Measurements from ENCODE around the gene RRP8.

RRP8 gene

DNA sequence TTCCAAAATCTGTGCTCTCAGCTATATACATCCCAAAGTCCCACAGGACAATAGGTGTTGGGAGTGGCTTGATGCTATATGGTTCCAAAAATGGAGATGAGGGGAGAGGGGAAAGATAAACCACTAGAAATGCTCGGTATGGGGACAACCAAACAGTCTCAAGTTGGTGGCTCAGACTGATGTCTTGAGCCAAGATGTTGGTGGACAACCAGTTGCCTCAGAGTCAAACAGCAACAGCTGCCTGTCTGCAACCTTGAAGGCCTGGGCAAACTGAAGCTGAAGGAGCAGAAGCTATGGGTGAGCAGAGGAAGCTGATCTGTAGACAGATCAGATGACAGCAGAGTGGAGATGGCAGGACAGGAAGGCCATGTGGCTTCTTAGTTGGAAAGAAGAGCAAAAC is 4.0 kb downstream of the RRP8 start:
- DNase-seq = no peak

DNA sequence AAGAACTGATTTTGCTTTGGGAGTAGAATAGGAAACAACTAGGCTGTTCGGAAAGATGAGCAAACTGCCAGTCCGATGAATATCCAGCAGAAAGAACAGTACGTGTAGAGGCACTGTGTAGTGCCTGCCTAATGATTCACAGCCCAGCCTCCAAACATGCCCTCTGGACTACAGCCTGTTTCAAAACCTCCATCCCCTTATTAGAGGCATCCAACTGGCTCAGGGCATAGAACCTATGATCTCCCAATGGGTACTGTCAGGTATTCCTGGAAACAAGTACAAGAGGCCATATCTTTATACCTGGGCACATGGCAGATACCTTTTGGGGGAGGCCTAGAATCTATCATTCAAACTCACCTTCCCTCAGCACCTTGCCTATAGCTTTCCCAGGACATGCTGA is 4.9 kb downstream of the RRP8 start:
- no peak for DNase-seq

DNA sequence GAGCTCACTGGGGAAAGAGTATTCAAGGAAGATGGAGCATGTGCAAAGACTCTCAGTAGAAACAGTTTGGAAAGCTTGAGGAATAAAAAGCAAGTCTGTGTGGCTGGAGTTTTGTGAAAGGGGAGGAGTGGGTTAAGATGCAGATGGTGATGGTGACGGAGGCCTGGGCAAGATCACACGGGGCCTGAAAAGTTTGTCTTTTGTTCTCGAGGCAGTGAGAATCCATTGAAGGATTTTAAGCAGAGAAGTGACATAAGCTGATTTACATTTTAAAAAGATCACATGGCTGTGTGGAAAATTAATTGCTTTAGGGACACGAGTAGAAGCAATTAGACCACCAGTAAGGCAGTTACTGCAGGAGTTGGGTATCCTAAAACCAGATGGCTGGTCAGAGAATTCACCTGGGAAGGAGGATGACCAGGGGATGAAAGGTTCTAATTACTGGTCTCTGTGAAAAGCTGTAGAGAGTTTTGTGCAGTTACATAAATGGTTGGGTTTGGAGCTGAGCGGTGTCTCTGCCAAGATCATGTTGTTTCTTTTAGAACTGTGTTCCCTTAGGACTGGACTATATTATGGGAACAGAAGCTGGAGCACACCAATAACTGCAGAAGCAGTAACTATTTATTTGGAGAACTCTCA is 7.1 kb downstream of the RRP8 start:
- DNase-seq = no peak

DNA sequence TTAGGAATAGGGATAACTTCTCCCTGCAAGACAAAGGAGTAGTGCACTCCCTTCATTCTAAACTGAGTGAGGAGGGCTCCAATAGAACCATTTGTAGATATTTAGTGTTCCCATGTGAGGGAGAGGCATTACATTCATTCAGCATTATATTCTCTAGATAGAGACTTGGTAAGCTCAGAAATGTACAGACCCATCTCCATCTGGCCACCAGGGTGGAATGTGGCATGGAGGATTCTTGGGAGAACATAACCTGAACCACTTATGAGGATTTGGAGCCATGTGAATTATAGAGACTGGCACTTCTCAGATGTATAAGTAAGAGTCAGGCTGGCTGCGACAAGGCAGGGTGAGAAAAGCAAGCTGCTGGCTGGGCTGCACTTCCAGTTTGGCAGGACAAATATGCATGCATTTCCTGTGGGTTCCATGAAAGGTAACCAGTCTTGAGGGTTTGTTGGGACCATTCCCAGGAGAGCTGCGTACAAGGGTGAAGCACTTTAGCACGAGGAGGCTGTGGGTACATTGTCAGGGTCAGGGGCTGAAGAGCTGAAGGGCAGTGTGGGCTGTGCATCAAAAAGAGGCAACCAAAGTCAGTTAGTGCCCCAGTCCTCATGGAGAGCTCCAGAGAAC is 9.2 kb downstream of the RRP8 start:
- DNase-seq = no peak

DNA sequence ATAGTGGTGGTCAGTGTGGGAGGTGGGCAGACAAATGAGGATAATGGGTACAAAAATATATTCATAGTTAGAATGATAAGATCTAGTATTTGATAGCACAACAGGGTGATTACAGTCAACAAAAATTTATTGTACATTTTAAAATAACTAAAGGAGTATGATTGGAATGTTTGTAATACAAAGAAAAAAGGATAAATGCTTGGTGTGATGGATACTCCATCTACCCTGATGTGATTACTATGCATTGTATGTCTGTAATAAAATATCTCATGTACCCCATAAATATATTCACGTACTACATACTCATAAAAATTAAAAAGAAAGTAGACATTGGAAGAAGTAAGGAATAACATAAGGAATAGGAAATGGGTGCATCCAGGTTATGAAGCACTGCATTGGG is 15.4 kb downstream of the RRP8 start:
- no peak for DNase-seq

DNA sequence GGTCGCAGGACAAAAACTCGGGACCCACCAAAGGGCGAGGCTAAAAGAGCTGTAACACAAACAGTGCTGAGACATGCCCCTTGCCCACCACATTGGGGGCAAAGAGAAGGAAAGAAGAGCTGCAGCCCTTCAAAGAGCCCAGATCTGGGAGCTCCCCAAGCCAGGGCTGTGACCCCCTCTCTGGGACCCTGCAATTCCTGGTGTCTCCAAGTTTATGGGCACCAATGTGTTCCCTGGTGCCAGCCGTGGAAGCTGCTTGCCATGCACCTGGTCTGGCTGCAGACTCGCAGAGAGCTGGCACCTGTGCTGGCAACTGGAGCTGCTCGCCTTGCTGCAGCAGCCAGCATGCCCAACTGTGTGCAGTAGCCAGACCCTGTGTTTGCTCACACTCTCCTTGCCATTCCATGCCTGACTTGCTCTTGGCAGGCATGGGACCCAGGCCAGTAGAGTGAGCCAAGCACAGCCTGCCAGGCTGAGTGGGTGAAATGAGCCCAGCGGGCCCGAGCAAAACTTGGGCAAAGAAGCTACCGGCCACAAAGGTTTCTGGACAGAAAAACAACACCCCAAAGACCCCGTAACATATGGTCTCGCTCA is 16.0 kb downstream of the RRP8 start:
- DNase-seq = no peak

DNA sequence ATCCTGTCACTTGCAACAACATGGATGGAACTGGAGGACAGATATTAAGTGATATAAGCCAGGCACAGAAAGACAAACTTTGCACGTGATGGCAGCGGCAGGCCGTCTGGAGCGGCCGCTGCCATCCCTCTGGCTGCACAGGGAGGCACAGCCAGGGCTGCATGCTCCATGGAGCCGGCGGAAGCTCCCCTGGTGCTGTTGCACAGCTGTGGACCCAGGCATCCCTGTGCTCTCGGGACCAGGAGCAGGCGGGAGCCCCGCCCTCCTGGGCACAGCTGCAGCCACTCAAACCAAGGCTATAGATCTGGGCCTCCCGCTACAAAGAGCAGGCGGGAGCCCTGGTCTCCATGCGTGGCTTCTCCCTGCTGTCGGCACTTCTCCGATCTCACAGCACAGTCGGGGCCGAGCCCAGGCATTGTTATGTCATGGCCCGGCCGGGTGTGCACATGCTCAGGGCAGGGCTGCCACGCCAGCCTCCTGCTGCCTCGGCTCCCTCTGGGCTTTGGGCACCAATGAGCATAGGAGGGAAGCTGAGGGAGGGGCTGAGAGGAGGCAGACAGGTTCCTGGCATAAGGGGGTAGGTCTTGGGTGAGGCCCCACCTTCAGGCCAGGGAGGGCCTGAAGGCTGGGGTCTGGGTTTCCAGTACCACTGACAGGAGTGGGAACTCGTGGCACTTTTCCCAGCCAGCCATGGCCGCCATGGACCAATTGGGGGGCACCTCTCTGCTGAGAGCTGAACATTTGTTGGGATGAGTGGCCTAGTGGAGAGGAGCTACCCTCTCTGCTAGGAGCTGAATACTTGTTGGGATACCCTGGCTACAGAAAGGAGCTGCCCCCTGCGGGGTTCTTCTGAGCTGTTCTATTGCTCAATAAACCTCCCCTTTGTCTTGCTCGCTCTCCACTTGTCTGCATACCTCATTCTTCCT is 16.7 kb downstream of the RRP8 start:
- DNase-seq = no peak

DNA sequence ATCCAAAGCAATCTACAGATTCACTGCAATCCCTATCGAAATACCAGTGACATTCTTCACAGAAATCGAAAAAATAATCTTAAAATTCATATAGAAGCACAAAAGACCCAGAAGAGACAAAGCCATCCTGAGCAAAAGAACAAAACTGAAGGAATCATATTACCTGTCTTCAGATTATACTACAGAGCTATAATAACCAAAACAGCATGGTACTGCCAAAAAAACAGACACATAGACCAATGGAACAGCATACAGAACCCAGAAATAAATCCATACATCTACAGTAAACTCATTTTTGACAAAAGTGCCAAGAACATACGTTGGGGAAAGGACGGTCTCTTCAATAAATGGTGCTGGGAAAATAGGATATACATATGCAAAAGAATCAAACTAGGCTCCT is 18.9 kb downstream of the RRP8 start:
- DNase-seq = no peak

DNA sequence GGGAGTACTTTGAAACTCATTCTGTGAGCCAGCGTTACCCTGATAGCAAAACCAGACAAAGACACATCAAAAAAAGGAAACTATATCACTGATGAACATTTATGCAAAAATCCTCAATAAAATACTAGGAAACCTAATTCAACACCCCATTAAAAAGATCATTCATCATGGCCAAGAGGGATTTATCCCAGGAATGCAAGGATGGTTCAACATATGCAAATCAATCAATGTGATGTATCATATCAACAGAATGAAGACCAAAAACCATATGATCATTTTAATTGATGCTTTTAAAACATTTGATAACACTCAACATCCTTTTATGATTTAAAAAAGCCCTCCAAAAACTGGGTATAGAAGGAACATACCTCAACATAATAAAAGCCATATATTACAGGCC is 19.8 kb downstream of the RRP8 start:
- no peak for DNase-seq

DNA sequence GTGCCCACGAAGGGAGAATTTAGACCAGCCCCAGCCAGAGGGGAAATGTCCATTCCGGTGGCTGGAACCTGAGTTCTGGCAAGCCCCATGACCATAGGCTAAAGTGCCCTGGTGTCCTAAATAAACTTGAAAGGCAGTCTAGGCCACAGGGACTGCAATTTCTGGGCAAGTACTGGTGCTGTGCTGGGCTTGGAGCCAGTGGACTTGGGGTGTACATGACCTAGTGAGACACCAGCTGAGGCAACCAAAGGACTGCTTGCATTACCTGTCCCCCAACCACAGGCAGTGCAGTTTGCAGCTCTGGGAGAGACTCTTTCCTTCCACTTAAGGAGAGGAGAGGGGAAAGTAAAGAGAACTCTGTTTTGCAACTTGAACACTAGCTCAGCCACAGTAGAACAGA is 23.7 kb downstream of the RRP8 start:
- no peak for DNase-seq

DNA sequence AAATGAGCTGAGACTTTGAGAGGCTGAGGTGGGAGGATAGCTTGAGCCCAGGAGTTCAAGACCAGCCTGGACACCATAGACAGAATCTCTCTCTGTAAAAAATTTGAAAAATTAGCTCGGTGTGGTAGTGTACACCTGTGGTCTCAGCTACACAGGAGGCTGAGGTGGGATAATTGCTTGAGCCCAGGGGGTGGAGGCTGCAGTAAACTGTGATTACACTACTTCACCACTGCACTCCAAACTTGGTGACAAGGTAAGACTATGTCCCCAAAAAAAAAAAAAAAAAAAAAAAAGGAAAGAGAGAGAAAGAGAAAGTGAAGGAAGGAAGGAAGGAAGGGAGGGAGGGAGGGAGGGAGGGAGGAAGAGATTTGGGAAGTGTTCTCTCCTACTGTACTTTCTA is 25.3 kb downstream of the RRP8 start:
- no peak for DNase-seq

DNA sequence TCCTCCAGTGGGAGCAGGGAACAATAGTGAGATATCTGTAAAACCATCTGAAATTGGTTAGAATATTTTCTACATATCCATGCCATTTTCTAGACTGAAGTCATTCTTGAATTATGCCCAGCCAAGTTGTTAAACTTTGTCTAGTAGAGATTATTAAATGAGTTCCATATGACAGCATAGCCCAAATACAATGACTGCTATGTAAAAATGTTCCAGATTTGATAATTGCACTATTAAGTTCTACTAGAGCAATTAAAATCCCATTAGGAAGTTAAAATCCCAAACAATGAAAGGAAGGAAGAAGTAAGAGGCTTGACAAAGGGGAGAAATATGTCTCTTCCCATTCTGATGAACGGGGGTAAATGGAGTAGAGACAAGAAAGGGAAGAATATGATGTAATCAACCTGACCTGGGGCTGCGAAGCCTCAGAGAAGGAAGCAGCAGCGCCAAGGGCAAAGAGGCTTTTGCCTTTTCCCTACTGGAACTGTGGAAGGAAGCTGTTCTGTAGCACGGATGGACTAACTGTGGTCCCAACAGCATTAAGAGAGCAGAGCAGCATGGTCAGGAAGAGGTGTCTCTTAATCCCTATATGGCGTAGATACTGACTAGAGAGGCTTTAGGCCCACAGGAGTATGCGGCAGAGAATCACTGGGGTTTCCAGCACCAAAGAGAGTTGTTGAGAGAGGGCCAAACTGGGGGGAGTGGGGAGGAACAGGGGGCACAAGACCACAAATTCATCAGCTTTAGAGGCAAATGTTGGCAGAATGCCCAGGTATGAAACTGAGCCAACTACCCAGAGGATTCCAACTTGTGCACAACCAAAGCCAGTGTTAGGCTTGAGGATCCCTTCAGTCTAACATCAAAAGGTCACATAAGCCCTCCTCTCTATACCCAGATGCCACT is 26.7 kb downstream of the RRP8 start:
- DNase-seq = peak; percentile 28

DNA sequence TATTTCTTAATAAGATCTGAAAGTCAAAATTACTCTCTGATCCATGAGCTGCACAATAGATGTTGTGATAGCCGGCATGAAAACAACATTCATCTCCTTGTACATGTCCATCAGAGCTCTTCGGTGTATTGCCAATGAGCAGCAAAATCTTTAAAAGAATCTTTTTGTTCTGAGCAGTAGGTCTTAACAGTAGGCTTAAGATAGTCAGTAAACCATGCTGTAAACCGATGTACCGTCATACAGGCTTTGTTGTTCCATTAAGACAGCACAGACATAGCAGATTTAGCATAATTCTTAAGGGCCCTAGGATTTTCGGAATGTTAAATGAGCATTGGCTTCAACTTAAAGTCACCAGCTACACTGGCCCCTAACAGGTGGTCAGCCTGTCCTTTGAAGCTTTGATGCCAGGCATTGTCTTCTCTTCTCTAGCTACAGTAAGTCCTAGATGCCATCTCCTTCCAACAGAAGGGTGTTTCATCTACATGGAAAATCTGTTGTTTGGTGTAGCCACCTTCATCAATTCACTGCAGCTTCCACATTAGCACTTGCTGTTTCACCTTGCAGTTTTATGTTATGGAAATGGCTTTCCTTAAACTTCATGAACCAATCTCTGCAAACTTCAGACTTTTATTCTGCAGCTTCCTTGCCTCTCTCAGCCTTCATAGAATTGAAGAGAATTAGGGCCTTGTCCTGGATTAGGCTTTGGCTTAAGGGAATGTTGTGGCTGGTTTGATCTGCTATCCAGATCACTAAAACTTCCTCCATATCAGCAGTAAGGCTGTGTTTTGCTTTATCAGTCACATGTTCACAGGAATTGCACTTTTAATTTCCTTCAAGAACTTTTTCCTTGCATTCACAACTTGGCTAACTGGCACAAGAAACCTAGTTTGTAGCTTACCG is 28.4 kb downstream of the RRP8 start:
- DNase-seq = no peak

DNA sequence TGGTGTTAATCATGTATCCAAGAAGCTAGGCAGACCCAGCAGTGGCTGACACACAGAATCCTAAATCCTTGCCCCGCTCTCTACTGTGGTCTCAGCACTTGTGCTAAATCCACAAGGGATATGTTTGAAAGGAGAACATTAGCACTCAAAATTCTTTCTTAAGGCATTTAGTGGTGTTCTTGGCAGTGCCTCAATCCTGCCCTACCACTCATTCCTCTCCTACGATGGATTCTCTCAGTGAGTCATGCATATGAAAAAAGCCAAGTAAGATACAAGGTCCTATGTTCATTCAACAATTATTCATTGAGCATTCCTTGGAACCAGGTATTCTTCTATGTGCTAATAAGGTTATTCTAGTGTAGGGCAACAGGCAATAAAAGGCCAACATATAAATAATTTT is 31.2 kb downstream of the RRP8 start:
- DNase-seq = peak; percentile 70

DNA sequence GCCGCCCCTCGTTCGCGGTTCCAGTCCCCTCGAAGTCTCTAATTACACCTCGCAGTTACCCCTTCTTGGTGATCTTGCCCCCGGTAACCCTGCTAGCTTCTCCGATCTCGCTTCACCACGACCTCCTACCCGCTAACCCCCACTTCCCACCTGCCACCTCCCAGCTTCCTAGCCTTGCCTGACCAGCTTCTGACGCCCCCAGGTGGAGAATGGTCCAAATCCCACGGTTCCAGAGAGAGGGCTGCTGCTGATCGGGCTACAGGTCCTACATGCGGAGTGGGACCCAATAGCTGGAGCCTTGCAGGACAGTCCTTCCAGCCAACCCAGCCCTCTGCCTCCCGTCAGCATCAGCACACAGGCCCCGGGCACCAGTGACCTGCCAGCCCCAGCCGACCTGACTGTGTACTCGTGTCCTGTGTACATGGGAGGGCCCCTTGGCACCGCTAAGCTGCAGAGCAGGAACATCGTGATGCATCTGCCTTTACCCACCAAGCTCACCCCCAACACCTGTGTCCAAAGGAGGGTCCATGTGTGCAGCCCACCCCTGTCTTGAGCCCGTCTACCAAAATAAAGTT is 31.9 kb downstream of the RRP8 start:
- DNase-seq = no peak

DNA sequence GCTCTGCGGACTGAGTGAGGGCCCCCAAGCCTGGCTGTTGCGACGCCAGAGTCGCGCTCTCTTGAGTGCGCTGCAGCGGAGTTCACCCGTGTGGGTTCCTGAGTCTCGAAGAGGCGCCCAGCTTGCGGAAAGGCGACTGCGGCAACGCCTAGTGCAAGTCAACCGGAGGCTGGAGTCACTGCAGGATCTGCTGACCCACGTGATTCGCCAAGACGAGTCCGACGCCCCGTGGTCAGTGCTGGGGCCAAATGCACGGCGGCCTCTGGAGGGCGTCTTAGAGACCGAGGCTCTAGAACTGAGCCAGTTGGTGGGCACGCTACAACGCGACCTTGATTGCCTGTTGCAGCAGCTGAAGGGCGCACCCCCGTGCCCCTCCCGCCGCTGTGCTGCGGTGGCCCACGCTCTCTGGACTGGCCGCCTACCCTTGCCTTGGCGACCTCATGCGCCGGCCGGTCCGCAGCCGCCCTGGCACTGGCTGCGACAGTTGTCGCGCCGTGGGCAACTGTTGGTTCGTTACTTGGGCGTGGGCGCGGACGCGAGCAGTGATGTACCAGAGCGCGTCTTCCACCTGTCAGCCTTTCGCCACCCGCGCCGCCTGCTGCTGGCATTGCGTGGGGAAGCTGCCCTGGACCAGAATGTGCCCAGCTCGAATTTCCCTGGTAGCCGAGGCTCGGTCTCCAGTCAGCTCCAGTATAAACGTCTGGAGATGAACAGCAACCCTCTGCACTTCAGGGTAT is 32.6 kb downstream of the RRP8 start:
- no peak for DNase-seq

DNA sequence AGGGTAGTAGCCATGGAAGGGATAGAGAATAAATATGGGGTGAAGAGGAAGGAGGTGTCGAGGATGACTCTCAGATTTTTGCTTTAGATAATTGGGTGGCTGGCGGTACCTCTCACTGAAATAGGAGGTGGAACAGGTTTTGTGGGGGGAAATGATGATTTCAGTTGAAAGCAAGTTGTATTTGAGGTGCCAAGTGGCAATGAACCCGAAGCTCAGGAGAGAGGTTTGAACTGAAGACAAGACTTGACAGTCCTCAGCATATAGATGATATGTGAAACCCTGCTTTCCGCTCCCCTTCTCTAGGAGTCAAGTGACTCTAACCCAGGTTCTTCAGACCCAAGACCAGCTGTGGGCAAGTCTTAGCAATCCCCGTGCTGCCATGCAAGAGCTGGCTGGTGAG is 33.7 kb downstream of the RRP8 start:
- DNase-seq = no peak

DNA sequence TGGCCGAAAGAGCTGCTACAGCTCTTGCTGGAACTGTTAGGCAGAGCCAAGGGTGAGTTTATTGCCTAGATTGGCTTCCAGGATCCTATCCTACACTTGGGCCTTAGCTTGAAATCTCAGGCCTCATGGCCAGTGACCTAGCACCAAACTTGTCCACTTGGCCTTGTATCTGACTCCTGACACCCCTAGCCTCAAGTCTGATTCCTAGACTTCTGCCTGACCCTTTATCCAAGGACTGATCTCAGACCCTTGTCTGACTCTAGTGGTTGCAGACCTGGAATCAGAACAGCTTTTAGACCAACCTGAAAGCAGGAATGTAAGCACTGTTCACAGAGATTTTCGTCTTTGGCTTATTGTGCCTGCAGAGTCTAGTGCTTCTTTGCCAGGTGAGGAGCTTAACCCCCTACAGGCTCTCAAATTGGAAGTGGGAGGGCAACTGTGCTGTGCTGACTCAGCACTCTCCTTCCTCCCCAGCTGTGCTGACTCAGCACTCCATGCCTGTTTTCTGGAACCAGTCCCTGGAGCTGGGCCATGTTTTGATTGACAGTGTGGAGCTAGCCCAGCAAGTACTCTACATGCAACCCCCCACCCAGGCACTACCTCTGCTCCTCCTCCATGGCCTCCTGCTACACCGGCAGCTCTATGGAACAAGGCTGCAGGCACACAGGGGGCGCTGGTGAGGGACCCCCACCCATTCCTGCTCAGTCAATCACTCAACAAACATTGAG is 35.1 kb downstream of the RRP8 start:
- peak; percentile 74 for DNase-seq

DNA sequence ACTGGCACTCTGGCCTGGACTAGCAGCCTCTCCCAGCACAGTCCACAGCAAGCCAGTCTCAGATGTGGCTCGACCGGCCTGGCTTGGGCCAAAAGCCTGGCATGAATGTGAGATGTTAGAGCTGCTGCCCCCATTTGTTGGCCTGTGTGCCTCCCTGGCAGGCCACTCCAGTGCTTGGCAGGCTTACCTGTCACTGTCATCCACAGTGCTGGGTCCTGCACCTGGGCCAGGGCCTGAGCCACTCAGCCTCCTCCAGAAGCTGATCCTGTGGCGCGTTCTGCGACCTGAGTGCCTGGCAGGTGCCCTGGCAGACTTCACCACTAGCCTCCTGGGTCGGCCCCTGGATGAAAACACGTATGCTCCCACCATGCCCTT is 36.1 kb downstream of the RRP8 start:
- DNase-seq = no peak
